Left lobe of liver (tissue), 2 donors: ENCODE results near the gene SLC25A47. TPM values are rescaled to one million over a fixed set of nuclear protein-coding genes. Genes with fewer than 3 reads are reported as not detected.
"Not testable (repeated sequence)": the region's sequence is repeated elsewhere in the genome, so short reads cannot be mapped to it uniquely, and the experiment has no call there.

Experiments
- ATAC-seq: fragments of 200-7000 bp; cut with Tn5 transposase; one replicate; pipeline ENCODE4 v1.9.1; 2020; ENCODE audit warnings: mild to moderate bottlenecking, moderate library complexity
- DNase-seq: peaks from one replicate; pipeline ENCODE4 v3.0.0-alpha.2; 2020; ENCODE audit warnings: low spot score
- total RNA-seq: library from RNA; stranded (reverse); gene quantifications from one replicate; pipeline ENCODE4 v1.2.1, GENCODE V29; 2021
- donor health status: DM: no; HTN: no; CAD: no; lungs with moderate emphysema.
- donor health status: DM: no; HTN: yes; CAD: no.

Gene SLC25A47
- total RNA-seq, 1 donor from 2014 or later = 191 TPM

DNA sequence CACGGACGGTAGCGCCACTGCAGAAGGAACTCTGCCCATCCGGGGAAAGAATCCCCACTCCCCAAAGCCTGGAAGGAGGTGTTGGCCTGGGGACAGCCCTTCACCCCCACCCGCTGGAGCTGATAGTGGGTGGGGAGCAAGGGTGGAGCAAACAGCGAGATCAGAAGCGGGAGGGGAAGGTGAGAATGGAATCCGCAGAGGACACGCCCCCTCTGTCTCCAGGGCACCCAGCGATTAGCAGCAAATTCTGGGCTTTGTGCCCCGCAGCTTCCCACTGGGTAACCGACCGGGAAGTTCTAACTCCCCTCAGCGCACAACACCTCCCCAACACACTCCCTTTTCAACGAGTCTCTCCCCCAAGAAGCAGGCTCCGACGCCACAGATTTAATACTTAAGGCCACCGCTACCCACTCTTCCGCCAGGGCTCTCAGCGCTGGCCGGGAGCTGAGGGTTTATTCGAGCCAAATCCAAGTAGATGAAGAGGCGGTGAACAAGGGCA, 18.3 kb upstream of the SLC25A47 start:
- ATAC-seq (peak; percentile 17), DNase-seq (peak; percentile 63)

DNA sequence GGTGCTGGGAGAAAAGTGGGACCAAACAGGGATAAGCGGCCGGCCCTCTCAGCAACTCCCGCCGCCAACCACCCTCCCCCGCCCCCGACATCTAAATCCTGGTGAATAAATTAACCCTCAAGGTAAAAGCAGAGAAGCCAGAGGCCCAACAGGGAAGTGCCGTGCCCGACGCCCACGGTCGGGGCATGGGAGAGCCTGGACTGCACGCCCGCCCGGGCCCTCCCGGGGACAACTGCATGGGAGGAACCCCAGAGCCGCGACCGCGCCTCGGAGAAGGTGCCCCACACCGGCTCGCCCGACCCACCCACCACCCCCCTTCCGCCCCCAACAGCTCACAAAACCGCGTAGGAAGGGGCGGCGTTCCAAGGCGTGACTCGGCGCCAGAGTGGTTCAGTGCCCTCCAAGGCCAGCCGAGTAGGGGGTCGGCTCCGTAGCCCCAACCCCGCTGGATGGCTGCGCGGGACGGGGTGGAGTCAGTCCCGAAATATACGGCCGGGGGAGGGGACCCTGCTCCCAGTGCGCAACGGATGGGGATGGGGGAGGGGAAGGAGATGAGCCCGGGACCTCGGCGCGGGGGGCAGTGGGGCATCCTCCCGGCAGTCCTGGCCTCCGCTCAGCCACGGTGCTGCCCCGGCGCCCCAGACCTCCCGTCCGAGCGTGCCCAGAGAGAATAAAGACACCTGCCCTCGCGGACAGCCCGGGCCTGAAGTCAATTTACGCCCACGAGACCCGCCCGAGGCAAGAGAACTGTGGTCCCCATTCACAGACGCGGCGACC, 17.6 kb upstream of the SLC25A47 start:
- DNase-seq = peak; percentile 54
- peak; percentile 1 for ATAC-seq

DNA sequence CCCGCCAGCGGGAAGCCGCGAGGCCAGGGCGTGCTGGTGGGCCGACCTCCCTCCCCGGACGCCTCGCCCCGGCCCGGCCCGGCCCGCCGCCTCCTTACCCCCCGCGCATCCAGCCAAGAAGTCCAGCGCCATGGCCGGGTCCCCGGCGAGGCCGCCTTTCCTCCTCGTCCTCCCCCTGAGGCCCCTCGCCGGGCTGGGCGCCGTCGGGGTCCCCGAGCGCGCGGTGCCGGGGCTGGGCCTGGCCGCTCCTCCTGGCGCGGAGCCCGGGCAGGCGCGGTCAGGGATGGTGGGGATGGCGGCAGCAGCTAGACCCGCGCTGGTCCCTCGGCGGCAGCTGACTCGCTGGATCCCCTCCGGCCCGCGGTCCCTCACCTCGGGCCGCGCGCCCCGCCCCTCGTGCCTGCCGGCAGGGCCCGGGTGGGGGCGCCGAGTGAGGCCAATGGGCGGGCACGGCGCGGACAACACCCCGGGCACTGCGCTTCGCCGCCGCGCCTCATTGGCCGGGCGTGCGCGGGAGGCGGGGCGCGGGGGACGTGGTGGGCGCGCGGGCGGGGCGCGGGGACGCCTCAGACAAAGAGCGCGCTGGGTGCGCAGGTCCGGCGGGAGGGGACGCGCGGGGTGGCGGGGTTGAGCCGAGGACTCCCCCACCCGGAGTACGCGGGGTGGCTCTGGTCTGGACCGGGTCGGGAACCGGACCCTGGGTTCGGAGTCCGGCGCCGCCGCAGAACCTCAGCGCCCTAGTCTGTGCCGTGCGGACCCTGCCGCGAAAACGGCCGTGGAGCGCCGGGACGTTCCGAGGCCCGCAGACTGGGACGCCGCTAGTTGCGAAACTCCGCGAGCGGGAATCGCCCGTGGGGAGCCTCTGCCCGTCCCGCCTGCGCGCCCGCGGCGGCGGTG, 16.8 kb upstream of the SLC25A47 start, which contains the start of gene SLC25A29:
SLC25A29 (minus strand) TSS at position 344 of the 897 bp plus-strand sequence; CDS start at position 132, 212 bp downstream.
- peak; percentile 93 for DNase-seq
- ATAC-seq = peak; percentile 89

DNA sequence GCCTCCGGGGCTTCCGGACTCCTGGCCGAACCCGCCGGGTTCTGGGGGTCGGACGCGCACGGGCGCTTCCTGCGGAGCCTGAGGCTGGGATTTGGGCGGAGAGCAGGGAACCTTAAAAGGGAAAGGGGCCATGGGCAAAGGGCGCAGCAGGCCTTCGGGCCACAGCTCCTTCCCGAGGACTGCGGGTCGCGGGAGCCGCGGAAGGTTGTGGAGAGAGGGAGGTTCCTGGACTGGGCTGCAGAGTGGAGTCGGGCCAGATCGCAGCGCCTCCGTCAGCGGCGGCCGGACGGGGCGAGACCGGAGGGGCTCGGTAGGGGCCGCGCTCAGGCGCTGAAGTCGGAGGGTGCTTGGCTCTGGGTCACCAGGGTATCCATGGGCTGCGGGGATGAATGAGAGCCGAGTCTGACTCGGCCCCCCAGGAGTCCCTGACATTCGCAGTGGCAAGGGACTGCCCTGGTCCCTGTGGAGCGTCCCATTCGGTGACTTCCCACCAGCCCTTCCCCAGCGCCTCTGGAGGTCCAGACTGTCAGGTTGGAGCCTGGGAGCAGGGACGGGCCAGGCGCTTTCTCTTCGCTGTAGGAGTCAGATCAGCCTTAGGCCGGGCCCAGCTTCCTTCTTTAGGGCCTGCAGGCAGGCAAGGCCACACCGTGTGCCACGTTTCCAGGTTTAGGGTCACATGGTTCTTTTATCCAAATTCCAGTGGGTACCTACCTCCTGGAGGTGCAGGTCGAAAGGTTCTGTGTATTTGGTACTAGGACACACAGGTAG, 16.0 kb upstream of the SLC25A47 start:
- peak; percentile 60 for DNase-seq
- peak; percentile 22 for ATAC-seq

DNA sequence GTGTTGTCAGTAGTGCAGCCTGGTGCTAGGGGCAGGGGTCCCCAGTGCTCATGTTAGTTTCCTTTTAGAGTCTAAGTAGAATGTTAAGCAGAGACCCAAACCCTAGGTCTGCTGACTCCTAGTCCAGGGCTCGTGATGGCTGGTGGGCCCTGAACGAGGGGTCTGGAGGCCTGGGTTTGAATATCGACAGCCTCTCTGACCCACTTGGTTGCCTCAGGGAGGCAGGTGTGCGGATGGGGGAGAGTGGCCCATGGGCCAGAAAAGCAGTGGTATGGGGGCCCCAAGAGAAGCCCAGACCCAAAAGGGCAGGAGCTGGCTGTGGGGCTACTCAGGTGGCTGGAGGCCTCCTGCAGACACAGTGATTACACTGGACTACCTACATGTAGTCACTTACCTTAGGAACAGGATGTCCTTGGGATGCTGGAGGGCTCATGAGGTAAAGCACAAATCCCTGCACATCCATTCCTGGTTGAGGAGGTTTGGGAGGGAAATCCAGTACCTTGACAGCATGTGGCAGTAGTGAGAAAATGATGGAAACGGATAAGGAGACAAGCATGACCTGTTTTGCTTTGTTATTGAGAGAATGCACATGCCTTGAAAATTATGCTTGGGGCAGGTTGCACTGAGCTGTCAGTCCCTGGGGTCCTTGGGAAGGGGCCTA, 15.2 kb upstream of the SLC25A47 start:
- ATAC-seq = no peak
- DNase-seq = no peak

DNA sequence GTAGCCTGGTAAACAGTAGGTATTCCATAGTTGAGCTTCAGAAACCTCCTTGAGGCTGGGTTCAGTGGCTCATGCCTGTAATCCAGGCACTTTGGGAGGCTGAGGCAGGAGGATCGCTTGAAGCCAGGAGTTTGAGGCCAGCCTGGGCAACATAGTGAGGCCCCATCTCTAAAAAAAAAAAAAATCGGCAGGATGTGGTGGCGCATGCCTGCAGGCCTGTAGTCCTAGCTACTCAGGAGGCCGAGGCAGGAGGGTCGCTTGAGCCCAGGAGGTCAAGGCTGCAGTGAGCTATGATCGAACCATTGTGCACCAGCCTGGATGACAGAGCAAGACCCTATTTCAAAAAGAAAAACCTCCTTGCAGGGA, 14.7 kb upstream of the SLC25A47 start:
- not testable (repeated sequence) for DNase-seq, ATAC-seq

DNA sequence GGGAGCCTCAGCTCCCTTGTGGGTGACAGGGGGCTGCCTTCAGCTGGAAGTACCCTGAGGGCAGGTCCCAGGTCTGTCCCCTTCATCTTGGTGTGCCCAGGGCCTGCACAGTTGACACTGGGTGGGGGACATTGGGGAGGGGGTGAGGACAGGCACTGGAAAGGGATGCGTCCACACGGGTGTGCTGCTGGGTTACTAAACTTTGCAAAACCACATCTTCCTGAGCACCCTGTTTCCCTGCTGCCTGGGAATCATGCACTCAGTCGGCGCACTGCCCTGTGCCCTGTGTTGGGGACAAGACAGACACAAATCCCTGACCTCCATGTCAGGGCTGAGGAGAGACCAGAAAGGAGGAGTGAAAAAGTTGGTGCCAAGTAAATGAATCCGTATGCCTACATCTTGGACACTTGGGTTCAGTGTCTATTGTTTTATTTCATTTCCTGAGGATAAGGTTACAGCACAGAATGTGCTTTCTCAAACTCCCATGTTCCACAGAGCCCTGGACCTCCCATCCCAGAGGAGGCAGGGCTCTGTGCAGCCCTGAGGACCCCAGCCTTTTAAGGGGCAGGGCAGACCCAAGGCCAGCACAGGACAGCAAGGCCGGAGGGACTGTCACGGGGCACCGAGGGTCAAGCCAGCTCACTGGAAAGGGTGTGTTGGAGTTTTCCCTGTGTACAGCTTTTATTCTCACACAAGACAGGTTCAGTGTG, 14.0 kb upstream of the SLC25A47 start:
- no peak for ATAC-seq
- no peak for DNase-seq

DNA sequence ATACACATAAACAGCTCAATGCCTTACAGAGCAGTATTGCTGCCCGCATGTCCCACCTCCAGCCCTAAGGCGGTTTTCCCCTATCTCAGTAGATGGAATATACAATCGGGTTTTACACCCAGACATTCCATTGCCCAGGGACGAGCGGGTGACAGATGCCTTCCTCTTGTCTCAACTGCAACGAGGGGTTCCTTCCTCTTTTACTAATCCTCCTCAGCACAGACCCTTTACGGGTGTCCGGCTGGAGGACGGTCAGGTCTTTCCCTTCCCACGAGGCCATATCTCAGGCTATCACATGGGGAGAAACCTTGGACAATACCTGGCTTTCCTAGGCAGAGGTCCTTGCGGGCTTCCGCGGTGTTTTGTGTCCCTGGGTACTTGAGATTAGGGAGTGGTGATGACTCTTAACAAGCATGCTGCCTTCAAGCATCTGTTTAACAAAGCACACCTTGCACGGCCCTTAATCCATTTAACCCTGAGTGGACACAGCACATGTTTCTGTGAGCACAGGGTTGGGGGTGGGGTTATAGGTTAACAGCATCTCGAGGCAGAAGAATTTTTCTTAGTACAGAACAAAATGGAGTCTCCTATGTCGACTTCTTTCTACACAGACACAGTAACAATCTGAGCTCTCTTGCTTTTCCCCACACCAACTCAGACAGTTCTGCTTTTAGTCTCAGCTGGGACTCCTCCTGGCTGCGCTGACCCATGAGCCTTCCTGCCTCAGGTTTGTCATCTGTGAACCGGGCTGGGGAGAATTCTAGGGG, 10.8 kb upstream of the SLC25A47 start:
- not testable (repeated sequence) for DNase-seq, ATAC-seq

DNA sequence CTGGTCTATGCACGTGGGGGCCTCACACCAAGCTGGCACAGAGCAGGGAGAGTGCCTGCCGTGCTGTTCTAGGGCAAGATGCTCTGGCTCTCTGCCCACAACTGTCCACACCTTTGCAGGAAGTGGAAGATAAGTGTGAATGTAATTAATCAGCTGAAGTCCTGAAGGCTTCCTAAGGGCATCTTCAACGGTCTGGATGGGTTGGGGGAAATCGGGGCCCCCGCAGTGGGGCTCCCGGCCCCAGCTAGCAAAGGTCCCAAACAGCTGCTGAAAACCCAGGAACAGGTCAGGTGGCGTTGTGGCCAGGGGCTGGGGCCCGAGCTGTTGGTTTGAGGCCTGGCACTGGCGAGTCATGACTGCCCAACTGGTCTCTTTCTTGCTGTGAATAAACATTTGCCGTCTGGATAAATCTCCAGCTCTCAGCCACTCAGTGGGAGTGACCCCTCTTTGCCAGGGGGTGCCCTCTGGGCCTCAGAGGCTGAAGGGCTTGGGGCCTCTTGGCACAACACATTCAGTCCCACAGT, 10.2 kb upstream of the SLC25A47 start:
- no peak for ATAC-seq
- DNase-seq = no peak

DNA sequence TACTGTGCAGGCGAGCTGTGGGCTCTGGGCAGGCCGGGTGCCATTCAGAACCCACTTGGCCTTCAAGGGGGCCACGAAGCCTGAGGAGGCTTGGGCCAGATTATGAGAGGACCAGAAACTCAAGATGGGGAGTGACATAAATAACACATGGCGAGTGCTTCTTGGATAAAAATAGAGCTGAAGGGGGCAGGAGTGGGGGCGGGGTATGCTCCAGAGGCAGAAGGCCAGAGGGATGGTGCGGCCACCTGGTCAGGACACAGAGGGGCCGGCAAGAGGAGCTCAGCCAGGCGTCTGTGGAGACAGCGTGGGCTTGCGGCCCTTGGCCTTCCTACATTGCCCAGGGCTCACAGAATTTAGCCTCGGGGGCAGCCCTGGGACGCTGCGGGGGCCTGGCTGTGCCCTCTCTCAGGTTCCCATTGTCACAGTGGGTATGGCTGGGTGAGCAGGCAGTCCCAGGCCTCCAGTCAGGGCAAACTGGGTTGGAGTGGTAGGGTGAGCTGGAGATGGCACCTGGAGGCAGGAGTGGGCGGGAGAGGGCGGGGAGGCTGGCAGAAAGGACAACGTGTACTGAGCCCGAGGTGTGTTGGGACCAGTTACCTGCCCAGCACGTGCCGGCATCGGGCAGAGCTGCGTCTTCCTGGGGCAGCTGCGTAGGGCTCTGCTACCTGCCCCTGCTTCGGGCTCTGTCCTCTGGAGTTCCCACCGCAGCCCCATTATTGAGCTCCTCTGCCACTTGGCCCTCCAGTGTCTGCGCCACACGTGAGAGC, 9.5 kb upstream of the SLC25A47 start:
- ATAC-seq (peak; percentile 15), DNase-seq (no peak)

DNA sequence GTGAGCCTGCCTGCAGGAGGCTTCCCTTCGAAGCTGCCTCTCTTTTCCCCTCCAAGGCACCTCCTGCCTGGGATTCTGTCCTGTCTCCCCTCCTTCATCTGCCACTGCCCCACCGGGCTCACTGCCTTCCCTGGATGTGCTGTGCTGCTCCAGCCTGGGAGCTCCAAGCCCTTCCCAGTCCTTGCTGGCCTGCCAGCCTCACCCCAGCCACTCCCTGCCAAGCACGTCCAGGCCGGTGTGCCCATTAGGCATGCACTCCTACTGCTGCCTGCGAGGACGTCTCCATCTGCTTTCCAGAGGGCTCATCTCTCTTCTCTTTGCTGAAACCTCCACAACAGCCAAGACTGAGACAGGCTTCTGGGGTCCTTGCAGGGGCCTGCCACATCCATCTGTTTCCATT, 8.4 kb upstream of the SLC25A47 start:
- ATAC-seq = no peak
- no peak for DNase-seq

DNA sequence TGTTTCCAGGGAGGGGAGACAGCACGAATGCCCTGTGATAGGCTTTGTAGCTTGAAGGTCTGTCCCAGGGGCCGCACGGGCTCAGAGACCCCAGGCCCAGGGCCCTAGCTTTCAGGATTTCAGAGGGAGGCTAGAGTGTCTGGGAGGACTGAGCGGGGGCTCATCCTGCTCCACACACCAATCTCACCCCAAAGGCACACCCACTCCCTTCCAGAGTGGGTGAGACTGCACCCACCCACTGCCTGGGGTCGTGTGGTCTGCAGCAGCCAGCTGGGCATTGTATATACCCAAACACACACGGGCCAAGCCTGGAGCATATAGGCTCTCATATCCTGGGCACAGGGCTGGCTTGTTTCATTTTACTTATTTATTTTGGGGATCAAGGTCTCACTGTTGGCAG, 5.8 kb upstream of the SLC25A47 start:
- ATAC-seq (no peak), DNase-seq (no peak)

DNA sequence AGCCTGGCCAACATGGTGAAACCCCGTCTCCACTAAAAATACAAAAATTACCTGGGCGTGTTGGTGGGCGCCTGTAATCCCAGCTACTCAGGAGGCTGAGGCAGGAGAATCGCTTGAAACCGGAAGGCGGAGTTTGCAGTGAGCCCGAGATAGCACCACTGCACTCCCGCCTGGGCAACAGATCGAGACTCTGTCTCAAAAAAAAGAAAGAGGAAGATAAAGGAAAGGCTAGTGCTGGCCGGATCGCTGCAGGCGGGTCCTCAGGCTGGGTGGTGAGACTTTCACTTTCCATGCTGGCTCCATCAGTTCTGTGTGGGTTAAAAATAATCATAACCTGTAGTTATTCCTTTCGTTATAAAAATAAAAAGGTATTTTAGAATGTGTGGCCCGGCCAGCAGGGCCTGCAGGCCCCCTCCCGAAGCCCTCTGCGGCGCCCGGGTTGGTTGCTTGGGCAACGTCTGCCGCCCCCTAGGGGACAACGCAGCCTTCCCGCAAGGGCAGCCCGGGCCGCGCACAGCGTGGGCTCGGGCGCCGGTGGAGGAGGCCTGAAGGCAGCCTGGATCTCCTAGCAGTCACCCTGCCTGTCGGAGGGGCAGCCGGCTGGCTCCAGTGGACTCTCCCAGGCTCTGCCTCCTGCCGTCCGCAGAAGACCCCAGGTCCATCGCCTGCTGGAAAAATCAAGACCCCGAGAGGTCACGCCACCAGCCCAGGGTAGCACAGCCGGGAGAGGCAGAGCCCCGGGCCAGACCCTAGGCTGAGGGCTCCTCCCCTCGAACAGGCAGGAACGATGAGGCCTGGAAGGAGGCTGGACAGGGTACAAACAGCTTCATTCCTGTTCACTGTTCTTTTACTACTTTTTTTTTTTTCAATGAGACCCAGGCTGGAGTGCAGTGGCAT, 5.0 kb upstream of the SLC25A47 start:
- peak; percentile 55 for ATAC-seq
- DNase-seq = peak; percentile 72

DNA sequence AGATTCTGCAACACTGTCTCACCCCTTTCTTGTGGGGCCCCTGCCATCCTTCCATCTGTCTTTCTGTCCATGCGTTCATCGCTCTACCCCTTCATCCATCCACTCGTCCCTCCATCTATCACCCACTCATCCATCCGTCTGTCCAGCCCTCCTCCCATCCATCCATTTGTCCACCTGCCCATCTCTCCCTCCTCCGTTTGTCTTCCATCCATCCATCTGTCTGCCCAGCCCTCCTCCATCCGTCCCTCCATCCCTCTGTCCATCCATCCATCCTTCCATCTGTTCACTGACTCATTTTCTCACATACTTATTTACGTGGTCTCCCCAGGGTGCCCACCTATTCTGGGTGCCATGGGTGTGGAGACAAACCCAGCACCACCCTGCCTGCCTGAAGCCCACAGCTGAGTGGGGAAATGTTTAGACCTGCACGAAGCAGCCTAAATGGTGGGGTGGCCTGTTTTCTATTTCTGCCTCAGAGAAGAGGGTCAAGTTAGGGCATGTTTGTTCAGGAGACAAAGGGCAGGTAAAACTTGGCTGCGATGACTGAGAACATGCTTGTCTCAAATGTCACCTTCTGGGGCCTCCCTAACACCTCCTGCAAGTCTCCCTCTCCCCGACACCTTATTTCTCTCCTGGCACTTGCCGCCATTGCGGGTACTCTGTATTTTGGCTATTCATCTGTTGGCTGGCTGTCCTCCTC, 2.8 kb upstream of the SLC25A47 start:
- ATAC-seq = no peak

DNA sequence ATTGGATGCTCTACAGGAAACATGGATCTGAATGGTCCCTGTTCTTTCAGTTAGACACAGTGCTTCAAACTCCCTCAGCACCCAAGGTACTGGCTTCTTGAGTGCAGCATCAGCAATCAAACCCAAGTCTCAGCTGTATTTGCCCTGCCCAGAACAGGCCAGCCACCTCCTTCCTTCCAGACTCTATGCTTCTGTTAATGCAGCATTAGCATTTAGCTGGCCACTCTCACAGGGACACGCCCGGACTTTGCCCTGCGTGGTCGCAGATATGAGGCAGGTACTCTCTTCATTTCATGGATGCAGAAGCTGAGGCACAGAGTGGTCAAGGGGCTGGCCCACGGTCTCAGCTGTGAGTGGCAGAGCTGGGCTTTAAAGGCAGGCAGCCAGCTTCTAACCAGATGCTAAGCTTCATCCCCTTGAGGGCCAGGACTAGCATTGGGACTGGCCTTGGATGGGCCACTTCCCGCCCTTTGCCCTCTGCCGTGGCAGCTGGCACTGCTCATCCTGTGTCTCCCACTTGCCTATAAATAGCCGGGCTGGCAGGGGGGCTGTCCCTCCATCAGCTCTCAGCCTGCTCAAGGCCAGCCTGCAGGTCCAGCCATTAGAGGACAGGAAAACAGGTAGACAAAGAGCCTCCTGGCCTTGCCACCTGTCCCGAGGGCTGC, 1.5 kb upstream of the SLC25A47 start:
- ATAC-seq = peak; percentile 1
- peak; percentile 74 for DNase-seq

More for the DNA sequence above, 2.8 kb upstream of the SLC25A47 start:
- DNase-seq = no peak
